Measurements from ENCODE around the gene AKT2. TPM values are rescaled to one million over a fixed set of nuclear protein-coding genes. Genes with fewer than 3 reads are reported as not detected.

AKT2 gene
- total and polyA plus RNA-seq, 7 donors = 28.0 to 107 (median 74.4) TPM

- 89 to 93% methylated on average over 5 of the region's 5 CpGs for WGBS, 2 donors
- H3K4me1 ChIP-seq = peaks cover 0 to 30% (median 27%) of the 10 kb centered on the region in 4 donors
- peaks cover 12 to 34% (median 29%) of the 10 kb centered on the region in 3 donors for H3K27me3 ChIP-seq
- no peak overlapping the region for H3K4me3 ChIP-seq
- intact Hi-C loops (cut with DNase I) = no loop called here
- TF ChIP-seq EP300 (IDR thresholded peaks at IDR 0.05) = no peak
- TF ChIP-seq CTCF (IDR thresholded peaks at IDR 0.05) = no peak
- no peak for TF ChIP-seq POLR2A (IDR thresholded peaks at IDR 0.05)
- TF ChIP-seq POLR2AphosphoS5 (IDR thresholded peaks at IDR 0.05) = no peak
- no peak overlapping the region for H3K27ac ChIP-seq
- H3K9me3 ChIP-seq = no peaks in the 10 kb centered on the region
- H3K36me3 ChIP-seq = peaks cover 0 to 13% (median 8%) of the 10 kb centered on the region in 4 donors
- DNase-seq = no peak
These were observed 56.3 kb downstream of the AKT2 start for GRCh38 chr19:40228863-40229262.

- 51 to 58% methylated on average over 10 of the region's 10 CpGs for WGBS, 2 donors
- Histone ChIP-seq H3K36me3 (peaks cover 0 to 8% (median 6%) of the 10 kb centered on the region in 4 donors), H3K4me1 (peaks cover 0 to 32% (median 28%) of the 10 kb centered on the region in 4 donors), H3K9me3 (no peaks in the 10 kb centered on the region), H3K4me3 (no peak overlapping the region), H3K27me3 (peaks cover 16 to 39% (median 34%) of the 10 kb centered on the region in 3 donors), H3K27ac (no peak overlapping the region)
- DNase-seq = no peak
- no peak for TF ChIP-seq CTCF (IDR thresholded peaks at IDR 0.05)
- TF ChIP-seq EP300 (IDR thresholded peaks at IDR 0.05) = no peak
- TF ChIP-seq POLR2A (IDR thresholded peaks at IDR 0.05) = no peak
- no peak for TF ChIP-seq POLR2AphosphoS5 (IDR thresholded peaks at IDR 0.05)
- intact Hi-C loops (cut with DNase I) = no loop called here
These were observed 56.8 kb downstream of the AKT2 start for GRCh38 chr19:40228346-40228745.

GRCh38 chr19:40225440-40226305 is 59.5 kb downstream of the AKT2 start:
- Histone ChIP-seq H3K9me3 (no peaks in the 10 kb centered on the region), H3K27me3 (peaks cover 24 to 57% (median 40%) of the 10 kb centered on the region in 3 donors), H3K4me3 (peak overlapping the region in 3 of 4 donors; percentile 14 to 38 (median 27)), H3K4me1 (peaks cover 0 to 30% (median 15%) of the 10 kb centered on the region in 4 donors), H3K36me3 (no peaks in the 10 kb centered on the region), H3K27ac (no peak overlapping the region)
- no peak for DNase-seq
- intact Hi-C loops (cut with DNase I) = no loop called here
- no peak for TF ChIP-seq POLR2AphosphoS5 (IDR thresholded peaks at IDR 0.05)
- no peak for TF ChIP-seq CTCF (IDR thresholded peaks at IDR 0.05)
- TF ChIP-seq POLR2A (IDR thresholded peaks at IDR 0.05) = no peak
- TF ChIP-seq EP300 (IDR thresholded peaks at IDR 0.05) = no peak
- WGBS, 2 donors = 23 to 30% methylated on average over 21 of the region's 21 CpGs

GRCh38 chr19:40224342-40225150 is 60.6 kb downstream of the AKT2 start:
- Histone ChIP-seq H3K27me3 (peaks cover 24 to 67% (median 40%) of the 10 kb centered on the region in 3 donors), H3K36me3 (no peaks in the 10 kb centered on the region), H3K9me3 (no peaks in the 10 kb centered on the region), H3K4me1 (peaks cover 0 to 30% (median 18%) of the 10 kb centered on the region in 4 donors), H3K27ac (no peak overlapping the region), H3K4me3 (no peak overlapping the region)
- intact Hi-C loops (cut with DNase I) = no loop called here
- 53 to 79% methylated on average over 32 of the region's 32 CpGs for WGBS, 2 donors
- DNase-seq = no peak
- no peak for TF ChIP-seq POLR2AphosphoS5 (IDR thresholded peaks at IDR 0.05)
